PC-3 (cell line): ENCODE results near the gene A2ML1. TPM values are rescaled to one million over a fixed set of nuclear protein-coding genes. Genes with fewer than 3 reads are reported as not detected.
"Not testable (repeated sequence)": the region's sequence is repeated elsewhere in the genome, so short reads cannot be mapped to it uniquely, and the experiment has no call there.

Source experiments
- ATAC-seq: fragments of 200-7000 bp; cut with Tn5 transposase; 2 replicates; pipeline ENCODE4 v1.9.1; 2020; ENCODE audit warnings: mild to moderate bottlenecking, moderate library complexity
- BruUV-seq: library from RNA; stranded (reverse); fragments of 400-500 nt; replicated peaks from 2 replicates; lab custom pipeline; 2021; lab: Mats Ljungman, UMichigan
- CTCF ChIA-PET: fragments of 300-600 bp; sonication (Branson Sonifier 250); formaldehyde crosslinking; loops from one replicate; lab custom pipeline; 2022; ENCODE audit warnings: antibody characterized with exemption; lab: Charles Lee
- POLR2A ChIA-PET: fragments of 300-600 bp; sonication (Branson Sonifier 250); formaldehyde crosslinking; loops from one replicate; lab custom pipeline; 2022; ENCODE audit warnings: antibody characterized with exemption; ENCODE audit not compliant: unreplicated experiment; lab: Charles Lee
- DNase-seq: peaks from one replicate; pipeline ENCODE4 v3.0.0-alpha.2; 2015
- H2AFZ ChIP-seq: fragments of 300-600 bp; sonication (generic); 2 replicates; pipeline ENCODE4 v1.6.0; 2016; ENCODE audit warnings: antibody characterized with exemption, low read length
- H3F3A ChIP-seq: fragments of 300-600 bp; sonication (generic); one replicate; pipeline ENCODE4 v1.6.0; 2017; ENCODE audit warnings: antibody characterized with exemption, low read length, control low read depth, mild to moderate bottlenecking; ENCODE audit not compliant: unreplicated experiment
- H3K27ac ChIP-seq: fragments of 300-600 bp; sonication (generic); 2 replicates; pipeline ENCODE4 v1.5.1; 2016; ENCODE audit warnings: mild to moderate bottlenecking, low read length
- H3K27me3 ChIP-seq: fragments of 300-600 bp; sonication (generic); 2 replicates; pipeline ENCODE4 v1.6.1; 2016; ENCODE audit warnings: low read length, mixed read lengths
- H3K36me3 ChIP-seq: fragments of 300-600 bp; sonication (generic); 2 replicates; pipeline ENCODE4 v1.6.1; 2016; ENCODE audit warnings: low read depth, mixed run types, low read length, mixed read lengths
- H3K4me1 ChIP-seq: fragments of 300-600 bp; sonication (generic); 2 replicates; pipeline ENCODE4 v1.5.1; 2016; ENCODE audit warnings: low read length; ENCODE audit not compliant: insufficient read depth
- H3K4me2 ChIP-seq: fragments of 300-600 bp; sonication (generic); 2 replicates; pipeline ENCODE4 v1.6.0; 2016; ENCODE audit warnings: low read length
- H3K4me3 ChIP-seq: fragments of 300-600 bp; sonication (generic); 2 replicates; pipeline ENCODE4 v1.5.1; 2016; ENCODE audit warnings: mild to moderate bottlenecking, low read length, mixed read lengths
- H3K79me2 ChIP-seq: fragments of 300-600 bp; sonication (generic); 2 replicates; pipeline ENCODE4 v1.6.1; 2017; ENCODE audit warnings: low read length, mixed read lengths
- H3K9ac ChIP-seq: fragments of 300-600 bp; sonication (generic); 2 replicates; pipeline ENCODE4 v1.6.0; 2016; ENCODE audit warnings: mild to moderate bottlenecking, low read length
- H3K9me2 ChIP-seq: fragments of 300-600 bp; sonication (generic); replicated peaks from 2 replicates; pipeline ENCODE4 v1.6.1; 2016; ENCODE audit warnings: mixed run types, low read length, mixed read lengths
- H3K9me3 ChIP-seq: fragments of 300-600 bp; sonication (generic); 2 replicates; pipeline ENCODE4 v1.6.1; 2016; ENCODE audit warnings: low read length, mixed read lengths
- H4K20me1 ChIP-seq: fragments of 300-600 bp; sonication (generic); 2 replicates; pipeline ENCODE4 v1.6.1; 2016; ENCODE audit warnings: low read length, mixed read lengths
- EZH2 ChIP-seq: fragments of 300-600 bp; sonication (generic); IDR thresholded peaks from one replicate; pipeline ENCODE4 v1.6.1; 2017; ENCODE audit warnings: antibody characterized with exemption, mild to moderate bottlenecking, low read length; ENCODE audit not compliant: unreplicated experiment
- EZH2phosphoT487 ChIP-seq: fragments of 300-600 bp; sonication (generic); IDR thresholded peaks from 2 replicates; pipeline ENCODE4 v1.6.1; 2018; ENCODE audit warnings: mild to moderate bottlenecking, antibody characterized with exemption, low read length, borderline replicate concordance
- intact Hi-C: fragments of 100-400 bp; cut with micrococcal nuclease; formaldehyde crosslinking; loops from 2 replicates; pipeline ENCODE4 v1.9.0; 2023
- total RNA-seq: library from RNA; depleted of rRNA; stranded (reverse); fragments of >200 nt; gene quantifications from 2 replicates; pipeline ENCODE4 v1.2.3, GENCODE V29; 2014
- TF ChIP-seq, protein P1 (sequence below): fragments of 300-600 bp; sonication (generic); conservative IDR thresholded peaks from 2 replicates; pipeline ENCODE4 v1.5.1; 2017; ENCODE audit warnings: antibody characterized with exemption, low read depth, mild to moderate bottlenecking, low read length

The A2ML1 gene
- total RNA-seq, 1 experiment from 2014 or later: 0.36 TPM

- no peak for TF ChIP-seq EZH2phosphoT487
- TF ChIP-seq, protein P1, sequence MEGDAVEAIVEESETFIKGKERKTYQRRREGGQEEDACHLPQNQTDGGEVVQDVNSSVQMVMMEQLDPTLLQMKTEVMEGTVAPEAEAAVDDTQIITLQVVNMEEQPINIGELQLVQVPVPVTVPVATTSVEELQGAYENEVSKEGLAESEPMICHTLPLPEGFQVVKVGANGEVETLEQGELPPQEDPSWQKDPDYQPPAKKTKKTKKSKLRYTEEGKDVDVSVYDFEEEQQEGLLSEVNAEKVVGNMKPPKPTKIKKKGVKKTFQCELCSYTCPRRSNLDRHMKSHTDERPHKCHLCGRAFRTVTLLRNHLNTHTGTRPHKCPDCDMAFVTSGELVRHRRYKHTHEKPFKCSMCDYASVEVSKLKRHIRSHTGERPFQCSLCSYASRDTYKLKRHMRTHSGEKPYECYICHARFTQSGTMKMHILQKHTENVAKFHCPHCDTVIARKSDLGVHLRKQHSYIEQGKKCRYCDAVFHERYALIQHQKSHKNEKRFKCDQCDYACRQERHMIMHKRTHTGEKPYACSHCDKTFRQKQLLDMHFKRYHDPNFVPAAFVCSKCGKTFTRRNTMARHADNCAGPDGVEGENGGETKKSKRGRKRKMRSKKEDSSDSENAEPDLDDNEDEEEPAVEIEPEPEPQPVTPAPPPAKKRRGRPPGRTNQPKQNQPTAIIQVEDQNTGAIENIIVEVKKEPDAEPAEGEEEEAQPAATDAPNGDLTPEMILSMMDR: no peak
- TF ChIP-seq EZH2: no peak
- DNase-seq: peak; percentile 6
These were observed 2.8 kb upstream of the A2ML1 start for GRCh38 chr12:8819666-8819980.

DNA sequence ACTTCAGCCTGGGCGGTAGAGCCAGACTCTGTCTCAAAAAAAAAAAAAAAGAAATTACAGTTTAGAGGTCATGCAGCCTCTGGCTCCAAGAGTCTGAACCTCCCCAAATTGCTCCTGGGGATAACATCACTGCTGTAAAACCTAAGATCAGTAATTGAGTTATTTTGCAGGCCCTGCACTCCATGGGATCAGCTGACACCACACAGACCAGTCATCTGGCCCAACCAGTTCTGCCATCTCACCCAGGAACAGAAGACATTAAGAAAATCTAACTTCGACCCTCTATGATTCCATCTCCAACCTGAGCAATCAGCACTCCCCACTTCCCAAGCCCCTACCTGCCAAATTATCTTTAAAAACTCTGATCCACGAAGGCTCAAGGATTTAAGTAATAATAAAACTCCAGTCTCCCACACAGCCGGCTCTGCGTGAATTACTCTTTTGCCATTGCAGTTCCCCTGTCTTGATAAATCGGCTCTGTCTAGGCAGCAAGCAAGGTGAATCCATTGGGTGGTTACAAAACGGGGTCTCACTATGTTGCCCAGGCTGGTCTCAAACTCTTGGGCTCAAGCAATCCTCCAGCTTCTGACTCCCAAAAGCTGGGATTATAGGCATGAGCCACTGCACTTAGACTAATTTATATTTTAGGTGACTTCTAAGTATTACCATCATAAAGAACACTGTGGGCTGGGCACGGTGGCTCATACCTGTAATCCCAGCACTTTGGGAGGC, 1.6 kb upstream of the A2ML1 start:
- intact Hi-C loops, H3K79me2 ChIP-seq, H3K4me1 ChIP-seq, H3K4me2 ChIP-seq, H3F3A ChIP-seq, H3K27me3 ChIP-seq, DNase-seq, H3K27ac ChIP-seq, H3K9ac ChIP-seq, CTCF ChIA-PET, POLR2A ChIA-PET, H3K9me2 ChIP-seq, H2AFZ ChIP-seq, H3K4me3 ChIP-seq, ATAC-seq, H3K36me3 ChIP-seq, H3K9me3 ChIP-seq, H4K20me1 ChIP-seq, BruUV-seq: not testable (repeated sequence)

More at GRCh38 chr12:8819666-8819980, 2.8 kb upstream of the A2ML1 start:
- no peaks in the 10 kb centered on the region for H3K9me3 ChIP-seq
- intact Hi-C loops: no loop called here
- CTCF ChIA-PET: no interaction called here
- H3K36me3 ChIP-seq: no peaks in the 10 kb centered on the region
- H3K9me2 ChIP-seq: no peaks in the 10 kb centered on the region
- no peaks in the 10 kb centered on the region for H3K27me3 ChIP-seq
- no peak overlapping the region for H2AFZ ChIP-seq
- POLR2A ChIA-PET: interaction anchor here (0.6 kb wide), 1 partner anchor 95 kb away, joined by 3 read pairs; the partner anchor contains the start of gene PHC1
- H3K27ac ChIP-seq: no peak overlapping the region
- no peak overlapping the region for H3K9ac ChIP-seq
- no peak overlapping the region for H3K4me3 ChIP-seq
- H3F3A ChIP-seq: no peaks in the 10 kb centered on the region
- no peak for ATAC-seq
- peaks cover 4% of the 10 kb centered on the region; the same call in 1 of the 2 replicates for H3K4me1 ChIP-seq
- H3K4me2 ChIP-seq: no peak overlapping the region
- no TSS peak for BruUV-seq
- H4K20me1 ChIP-seq: no peaks in the 10 kb centered on the region
- H3K79me2 ChIP-seq: no peaks in the 10 kb centered on the region

GRCh38 chr12:8821591-8821990, 830 bp upstream of the A2ML1 start:
- no peak overlapping the region for H3K4me3 ChIP-seq
- no peaks in the 10 kb centered on the region for H3K9me2 ChIP-seq
- H3F3A ChIP-seq: no peaks in the 10 kb centered on the region
- H4K20me1 ChIP-seq: no peaks in the 10 kb centered on the region
- no peak overlapping the region for H3K9ac ChIP-seq
- no peaks in the 10 kb centered on the region for H3K27me3 ChIP-seq
- BruUV-seq: no TSS peak
- H3K9me3 ChIP-seq: no peaks in the 10 kb centered on the region
- CTCF ChIA-PET: no interaction called here
- H3K36me3 ChIP-seq: no peaks in the 10 kb centered on the region
- POLR2A ChIA-PET: no interaction called here
- H2AFZ ChIP-seq: no peak overlapping the region
- peaks cover 4% of the 10 kb centered on the region; the same call in 1 of the 2 replicates for H3K4me1 ChIP-seq
- H3K27ac ChIP-seq: 0 out of 2 replicates have a peak overlapping the region, but pooled peaks have one; percentile 7
- no peak for ATAC-seq
- intact Hi-C loops: no loop called here
- no peak for TF ChIP-seq EZH2phosphoT487
- TF ChIP-seq EZH2: no peak
- TF ChIP-seq, protein P1: no peak
- no peak for DNase-seq
- no peaks in the 10 kb centered on the region for H3K79me2 ChIP-seq
- H3K4me2 ChIP-seq: no peak overlapping the region
